NT2/D1 (cell line): Measurements from ENCODE around the gene RAB7A.

Experiments used
- YY1 ChIP-seq: IDR thresholded peaks from 2 replicates; pipeline ENCODE4 v1.6.1; 2011; ENCODE audit not compliant: insufficient read length, insufficient read depth
- ZNF274 ChIP-seq: IDR thresholded peaks from 2 replicates; pipeline ENCODE4 v1.6.1; 2011; ENCODE audit warnings: mild to moderate bottlenecking, low read depth, low read length

GRCh38 chr3:128800241-128801187, 74.5 kb downstream of the RAB7A start:
- TF ChIP-seq ZNF274 (no peak), YY1 (no peak)
